Hepatocyte (in vitro differentiated cells): Measurements from ENCODE around the gene KCP. TPM values are rescaled to one million over a fixed set of nuclear protein-coding genes. Genes with fewer than 3 reads are reported as not detected.

ENCODE experiments used
- DNase-seq: peaks from one replicate; pipeline ENCODE4 v3.0.0-alpha.2; 2016; ENCODE audit warnings: low spot score
- H2AFZ ChIP-seq: fragments of 200-600 bp; sonication (generic); 2 replicates; pipeline ENCODE4 v1.6.0; 2016; ENCODE audit warnings: antibody characterized with exemption, mild to moderate bottlenecking
- H3K27ac ChIP-seq: fragments of 200-600 bp; sonication (generic); 2 replicates; pipeline ENCODE4 v1.5.1; 2016; ENCODE audit warnings: mild to moderate bottlenecking
- H3K27me3 ChIP-seq: fragments of 200-600 bp; sonication (generic); 2 replicates; pipeline ENCODE4 v1.6.1; 2016
- H3K36me3 ChIP-seq: fragments of 200-600 bp; sonication (generic); replicated peaks from 2 replicates; pipeline ENCODE4 v1.5.1; 2016; ENCODE audit warnings: low read depth; ENCODE audit not compliant: insufficient read depth
- H3K4me1 ChIP-seq: fragments of 200-600 bp; sonication (generic); 2 replicates; pipeline ENCODE4 v1.5.1; 2016; ENCODE audit warnings: mild to moderate bottlenecking, moderate library complexity; ENCODE audit not compliant: insufficient read depth
- H3K4me2 ChIP-seq: fragments of 200-600 bp; sonication (generic); 2 replicates; pipeline ENCODE4 v1.6.0; 2016
- H3K4me3 ChIP-seq: fragments of 200-600 bp; sonication (generic); 2 replicates; pipeline ENCODE4 v1.5.1; 2016; ENCODE audit warnings: mild to moderate bottlenecking
- H3K79me2 ChIP-seq: fragments of 200-600 bp; sonication (generic); 2 replicates; pipeline ENCODE4 v1.6.0; 2017; ENCODE audit warnings: mild to moderate bottlenecking
- H3K9me2 ChIP-seq: fragments of 200-600 bp; sonication (generic); replicated peaks from 2 replicates; pipeline ENCODE4 v1.6.0; 2017; ENCODE audit warnings: mild to moderate bottlenecking; ENCODE audit not compliant: insufficient read depth
- H3K9me3 ChIP-seq: fragments of 200-600 bp; sonication (generic); 2 replicates; pipeline ENCODE4 v1.5.1; 2016; ENCODE audit warnings: low read depth, mild to moderate bottlenecking
- H4K20me1 ChIP-seq: fragments of 200-600 bp; sonication (generic); 2 replicates; pipeline ENCODE4 v1.6.0; 2016; ENCODE audit warnings: mild to moderate bottlenecking; ENCODE audit not compliant: insufficient read depth, poor library complexity, severe bottlenecking
- EZH2 ChIP-seq: fragments of 200-600 bp; sonication (generic); IDR thresholded peaks from 2 replicates; pipeline ENCODE4 v1.6.1; 2016; ENCODE audit warnings: antibody characterized with exemption, mild to moderate bottlenecking, borderline replicate concordance
- EZH2phosphoT487 ChIP-seq: fragments of 200-600 bp; sonication (generic); IDR thresholded peaks from one replicate; pipeline ENCODE4 v1.6.1; 2018; ENCODE audit warnings: antibody characterized with exemption, mild to moderate bottlenecking, low read depth, moderate library complexity; ENCODE audit not compliant: unreplicated experiment, severe bottlenecking
- WGBS: methylation state at CpG from one replicate; pipeline ENCODE4 v1.1.6; 2016; ENCODE audit warnings: low lambda C conversion rate; ENCODE audit errors: missing lambda C conversion rate; 5-methylcytosine and 5-hydroxymethylcytosine counted together
- polyA plus RNA-seq: library from polyadenylated mRNA; unstranded; fragments of >200 nt; fragmentation: Nextera tagmentation; extraction: Ambion mirVana; gene quantifications from 2 replicates; pipeline ENCODE4 v1.2.1, GENCODE V29; 2016
- total RNA-seq: library from RNA; depleted of rRNA; stranded (reverse); fragments of >200 nt; gene quantifications from 2 replicates; pipeline ENCODE4 v1.2.3, GENCODE V29; 2014
- TF ChIP-seq, protein P1 (sequence below): fragments of 200-600 bp; sonication (generic); IDR thresholded peaks from 2 replicates; pipeline ENCODE4 v1.5.1; 2016; ENCODE audit warnings: antibody characterized with exemption, mild to moderate bottlenecking; ENCODE audit not compliant: poor library complexity

Gene KCP
- total and polyA plus RNA-seq, 2 experiments from 2014 or later: 0.40 to 2.4 TPM

- H3K4me2 ChIP-seq: peak overlapping the region; percentile 100
- H3K4me1 ChIP-seq: peaks cover 16% of the 10 kb centered on the region
- no peaks in the 10 kb centered on the region for H3K36me3 ChIP-seq
- peak; percentile 77 for DNase-seq
- peaks cover 44% of the 10 kb centered on the region for H4K20me1 ChIP-seq
- H3K27me3 ChIP-seq: peaks cover 7% of the 10 kb centered on the region
- peak overlapping the region; percentile 3 for H2AFZ ChIP-seq
- no peak overlapping the region for H3K27ac ChIP-seq
- H3K4me3 ChIP-seq: peak overlapping the region; percentile 67
- H3K9me3 ChIP-seq: no peaks in the 10 kb centered on the region
- WGBS: 2% methylated on average over 66 of the region's 86 CpGs
- H3K79me2 ChIP-seq: peaks cover 20% of the 10 kb centered on the region
- TF ChIP-seq, protein P1, sequence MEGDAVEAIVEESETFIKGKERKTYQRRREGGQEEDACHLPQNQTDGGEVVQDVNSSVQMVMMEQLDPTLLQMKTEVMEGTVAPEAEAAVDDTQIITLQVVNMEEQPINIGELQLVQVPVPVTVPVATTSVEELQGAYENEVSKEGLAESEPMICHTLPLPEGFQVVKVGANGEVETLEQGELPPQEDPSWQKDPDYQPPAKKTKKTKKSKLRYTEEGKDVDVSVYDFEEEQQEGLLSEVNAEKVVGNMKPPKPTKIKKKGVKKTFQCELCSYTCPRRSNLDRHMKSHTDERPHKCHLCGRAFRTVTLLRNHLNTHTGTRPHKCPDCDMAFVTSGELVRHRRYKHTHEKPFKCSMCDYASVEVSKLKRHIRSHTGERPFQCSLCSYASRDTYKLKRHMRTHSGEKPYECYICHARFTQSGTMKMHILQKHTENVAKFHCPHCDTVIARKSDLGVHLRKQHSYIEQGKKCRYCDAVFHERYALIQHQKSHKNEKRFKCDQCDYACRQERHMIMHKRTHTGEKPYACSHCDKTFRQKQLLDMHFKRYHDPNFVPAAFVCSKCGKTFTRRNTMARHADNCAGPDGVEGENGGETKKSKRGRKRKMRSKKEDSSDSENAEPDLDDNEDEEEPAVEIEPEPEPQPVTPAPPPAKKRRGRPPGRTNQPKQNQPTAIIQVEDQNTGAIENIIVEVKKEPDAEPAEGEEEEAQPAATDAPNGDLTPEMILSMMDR: no peak
- TF ChIP-seq EZH2: peak; percentile 28
- no peaks in the 10 kb centered on the region for H3K9me2 ChIP-seq
Measured at GRCh38 chr7:128869138-128869943, 41.2 kb downstream of the KCP start.

DNA sequence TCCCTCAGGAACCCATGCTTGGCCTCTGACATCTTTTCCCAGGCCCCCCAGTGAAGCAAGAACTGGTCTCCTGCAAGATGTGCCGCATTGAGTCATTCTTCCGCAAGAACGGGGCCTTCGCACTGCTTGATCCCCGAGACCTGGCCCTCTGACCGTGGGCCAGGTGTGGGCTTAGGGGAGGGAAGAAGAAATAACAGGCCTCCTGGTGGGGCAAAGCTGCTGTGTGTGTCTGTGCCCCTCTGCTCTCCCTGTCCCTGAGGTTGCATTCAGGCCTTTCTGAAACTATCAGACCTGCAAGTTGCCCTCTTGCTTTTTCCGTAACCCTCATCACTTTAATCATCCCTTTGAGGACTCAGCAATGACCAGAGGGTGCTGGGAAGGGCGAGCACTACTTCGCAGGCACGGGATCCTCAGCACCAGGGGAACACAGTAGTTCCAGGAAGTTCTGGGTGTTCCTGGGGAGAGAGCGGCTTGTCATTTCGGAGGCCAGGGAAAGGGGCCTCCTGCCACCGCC, 41.8 kb downstream of the KCP start:
- 41% methylated on average over 12 of the region's 13 CpGs for WGBS
- Histone ChIP-seq H3K4me1 (peaks cover 21% of the 10 kb centered on the region), H3K4me2 (peak overlapping the region; percentile 100), H4K20me1 (peaks cover 51% of the 10 kb centered on the region), H3K9me2 (no peaks in the 10 kb centered on the region), H2AFZ (no peak overlapping the region), H3K4me3 (peak overlapping the region; percentile 67), H3K27me3 (peaks cover 7% of the 10 kb centered on the region), H3K27ac (no peak overlapping the region), H3K9me3 (no peaks in the 10 kb centered on the region), H3K79me2 (peaks cover 27% of the 10 kb centered on the region), H3K36me3 (no peaks in the 10 kb centered on the region)
- no peak for DNase-seq
- TF ChIP-seq, protein P1: no peak
- TF ChIP-seq EZH2: peak; percentile 13

GRCh38 chr7:128867842-128868623, 42.5 kb downstream of the KCP start:
- DNase-seq: no peak
- H3K4me3 ChIP-seq: no peak overlapping the region
- TF ChIP-seq EZH2phosphoT487 (no peak), EZH2 (no peak)
- TF ChIP-seq, protein P1: no peak
- no peak overlapping the region for H2AFZ ChIP-seq
- H3K4me1 ChIP-seq: peaks cover 23% of the 10 kb centered on the region
- peaks cover 7% of the 10 kb centered on the region for H3K27me3 ChIP-seq
- no peaks in the 10 kb centered on the region for H3K9me3 ChIP-seq
- H3K4me2 ChIP-seq: peak overlapping the region; percentile 100
- H3K36me3 ChIP-seq: no peaks in the 10 kb centered on the region
- WGBS: 69% methylated on average over 11 of the region's 11 CpGs
- no peaks in the 10 kb centered on the region for H3K9me2 ChIP-seq
- H4K20me1 ChIP-seq: peaks cover 52% of the 10 kb centered on the region
- H3K27ac ChIP-seq: no peak overlapping the region
- peaks cover 29% of the 10 kb centered on the region for H3K79me2 ChIP-seq
